SK-N-SH (cell line): ENCODE results near the gene MBNL1.

Experiments
- CHD2 ChIP-seq: fragments of 150-350 bp; IDR thresholded peaks from 2 replicates; pipeline ENCODE4 v1.6.1; 2018; ENCODE audit warnings: low read length; ENCODE audit not compliant: partially characterized antibody
- GABPA ChIP-seq: IDR thresholded peaks from 2 replicates; pipeline ENCODE4 v1.4.0; 2012; ENCODE audit warnings: low read depth, mild to moderate bottlenecking
- NFIC ChIP-seq: IDR thresholded peaks from 2 replicates; pipeline ENCODE4 v1.4.0; 2012; ENCODE audit warnings: borderline replicate concordance
- RAD21 ChIP-seq: IDR thresholded peaks from 2 replicates; pipeline ENCODE4 v1.6.1; 2012; ENCODE audit warnings: mild to moderate bottlenecking, low read length
- RXRA ChIP-seq: IDR thresholded peaks from 2 replicates; pipeline ENCODE4 v1.4.0; 2012; ENCODE audit warnings: low read depth, mild to moderate bottlenecking, borderline replicate concordance
- SIN3A ChIP-seq: IDR thresholded peaks from 2 replicates; pipeline ENCODE4 v1.6.1; 2012; ENCODE audit warnings: low read depth, mild to moderate bottlenecking, low read length, moderate library complexity, borderline replicate concordance
- TEAD4 ChIP-seq: IDR thresholded peaks from 2 replicates; pipeline ENCODE4 v1.4.0; 2012; ENCODE audit warnings: mild to moderate bottlenecking, borderline replicate concordance; ENCODE audit not compliant: insufficient read depth
- TF ChIP-seq, protein P1 (sequence below): fragments of 200-600 bp; sonication (generic); IDR thresholded peaks from 2 replicates; pipeline ENCODE4 v1.6.1; 2017; ENCODE audit warnings: antibody characterized with exemption, mild to moderate bottlenecking, moderate library complexity
- TF ChIP-seq, protein P2 (sequence below): IDR thresholded peaks from 2 replicates; pipeline ENCODE4 v1.4.0; 2012; ENCODE audit warnings: low read depth
- TF ChIP-seq, protein P3 (sequence below): IDR thresholded peaks from 2 replicates; pipeline ENCODE4; 2012
- TF ChIP-seq, protein P4 (sequence below): IDR thresholded peaks from 2 replicates; pipeline ENCODE4 v1.6.1; 2012; ENCODE audit warnings: mild to moderate bottlenecking, low read depth, low read length, moderate library complexity

DNA sequence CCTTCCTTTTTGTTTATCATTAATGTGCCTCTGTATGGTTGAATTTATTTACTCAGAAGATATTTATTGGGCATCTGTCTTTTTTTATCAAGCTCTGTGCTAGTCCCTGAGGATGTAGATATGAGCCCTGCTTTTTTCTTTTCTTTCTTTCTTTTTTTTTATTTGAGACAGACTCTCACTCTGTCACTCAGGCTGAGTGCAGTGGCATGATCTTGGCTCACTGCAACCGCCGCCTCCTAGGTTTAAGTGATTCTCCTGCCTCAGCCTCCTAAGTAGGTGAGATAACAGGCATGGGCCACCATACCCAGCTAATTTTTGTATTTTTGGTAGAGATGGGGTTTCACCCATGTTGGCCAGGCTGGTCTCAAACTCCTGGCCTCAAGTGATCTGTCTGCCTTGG, 58.5 kb downstream of the MBNL1 start:
- TF ChIP-seq, protein P1, sequence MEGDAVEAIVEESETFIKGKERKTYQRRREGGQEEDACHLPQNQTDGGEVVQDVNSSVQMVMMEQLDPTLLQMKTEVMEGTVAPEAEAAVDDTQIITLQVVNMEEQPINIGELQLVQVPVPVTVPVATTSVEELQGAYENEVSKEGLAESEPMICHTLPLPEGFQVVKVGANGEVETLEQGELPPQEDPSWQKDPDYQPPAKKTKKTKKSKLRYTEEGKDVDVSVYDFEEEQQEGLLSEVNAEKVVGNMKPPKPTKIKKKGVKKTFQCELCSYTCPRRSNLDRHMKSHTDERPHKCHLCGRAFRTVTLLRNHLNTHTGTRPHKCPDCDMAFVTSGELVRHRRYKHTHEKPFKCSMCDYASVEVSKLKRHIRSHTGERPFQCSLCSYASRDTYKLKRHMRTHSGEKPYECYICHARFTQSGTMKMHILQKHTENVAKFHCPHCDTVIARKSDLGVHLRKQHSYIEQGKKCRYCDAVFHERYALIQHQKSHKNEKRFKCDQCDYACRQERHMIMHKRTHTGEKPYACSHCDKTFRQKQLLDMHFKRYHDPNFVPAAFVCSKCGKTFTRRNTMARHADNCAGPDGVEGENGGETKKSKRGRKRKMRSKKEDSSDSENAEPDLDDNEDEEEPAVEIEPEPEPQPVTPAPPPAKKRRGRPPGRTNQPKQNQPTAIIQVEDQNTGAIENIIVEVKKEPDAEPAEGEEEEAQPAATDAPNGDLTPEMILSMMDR: no peak
- TF ChIP-seq, protein P2, sequence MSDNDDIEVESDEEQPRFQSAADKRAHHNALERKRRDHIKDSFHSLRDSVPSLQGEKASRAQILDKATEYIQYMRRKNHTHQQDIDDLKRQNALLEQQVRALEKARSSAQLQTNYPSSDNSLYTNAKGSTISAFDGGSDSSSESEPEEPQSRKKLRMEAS: no peak
- no peak for TF ChIP-seq NFIC
- TF ChIP-seq, protein P3, sequence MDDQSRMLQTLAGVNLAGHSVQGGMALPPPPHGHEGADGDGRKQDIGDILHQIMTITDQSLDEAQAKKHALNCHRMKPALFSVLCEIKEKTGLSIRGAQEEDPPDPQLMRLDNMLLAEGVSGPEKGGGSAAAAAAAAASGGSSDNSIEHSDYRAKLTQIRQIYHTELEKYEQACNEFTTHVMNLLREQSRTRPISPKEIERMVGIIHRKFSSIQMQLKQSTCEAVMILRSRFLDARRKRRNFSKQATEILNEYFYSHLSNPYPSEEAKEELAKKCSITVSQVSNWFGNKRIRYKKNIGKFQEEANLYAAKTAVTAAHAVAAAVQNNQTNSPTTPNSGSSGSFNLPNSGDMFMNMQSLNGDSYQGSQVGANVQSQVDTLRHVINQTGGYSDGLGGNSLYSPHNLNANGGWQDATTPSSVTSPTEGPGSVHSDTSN: no peak
- TF ChIP-seq GABPA: no peak
- no peak for TF ChIP-seq TEAD4
- TF ChIP-seq, protein P4, sequence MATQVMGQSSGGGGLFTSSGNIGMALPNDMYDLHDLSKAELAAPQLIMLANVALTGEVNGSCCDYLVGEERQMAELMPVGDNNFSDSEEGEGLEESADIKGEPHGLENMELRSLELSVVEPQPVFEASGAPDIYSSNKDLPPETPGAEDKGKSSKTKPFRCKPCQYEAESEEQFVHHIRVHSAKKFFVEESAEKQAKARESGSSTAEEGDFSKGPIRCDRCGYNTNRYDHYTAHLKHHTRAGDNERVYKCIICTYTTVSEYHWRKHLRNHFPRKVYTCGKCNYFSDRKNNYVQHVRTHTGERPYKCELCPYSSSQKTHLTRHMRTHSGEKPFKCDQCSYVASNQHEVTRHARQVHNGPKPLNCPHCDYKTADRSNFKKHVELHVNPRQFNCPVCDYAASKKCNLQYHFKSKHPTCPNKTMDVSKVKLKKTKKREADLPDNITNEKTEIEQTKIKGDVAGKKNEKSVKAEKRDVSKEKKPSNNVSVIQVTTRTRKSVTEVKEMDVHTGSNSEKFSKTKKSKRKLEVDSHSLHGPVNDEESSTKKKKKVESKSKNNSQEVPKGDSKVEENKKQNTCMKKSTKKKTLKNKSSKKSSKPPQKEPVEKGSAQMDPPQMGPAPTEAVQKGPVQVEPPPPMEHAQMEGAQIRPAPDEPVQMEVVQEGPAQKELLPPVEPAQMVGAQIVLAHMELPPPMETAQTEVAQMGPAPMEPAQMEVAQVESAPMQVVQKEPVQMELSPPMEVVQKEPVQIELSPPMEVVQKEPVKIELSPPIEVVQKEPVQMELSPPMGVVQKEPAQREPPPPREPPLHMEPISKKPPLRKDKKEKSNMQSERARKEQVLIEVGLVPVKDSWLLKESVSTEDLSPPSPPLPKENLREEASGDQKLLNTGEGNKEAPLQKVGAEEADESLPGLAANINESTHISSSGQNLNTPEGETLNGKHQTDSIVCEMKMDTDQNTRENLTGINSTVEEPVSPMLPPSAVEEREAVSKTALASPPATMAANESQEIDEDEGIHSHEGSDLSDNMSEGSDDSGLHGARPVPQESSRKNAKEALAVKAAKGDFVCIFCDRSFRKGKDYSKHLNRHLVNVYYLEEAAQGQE: no peak
- no peak for TF ChIP-seq SIN3A
- no peak for TF ChIP-seq CHD2
- TF ChIP-seq RXRA: no peak
- no peak for TF ChIP-seq RAD21
